Esophagus muscularis mucosa (tissue), 4 donors: Measurements from ENCODE around the gene LRFN2. TPM values are rescaled to one million over a fixed set of nuclear protein-coding genes. Genes with fewer than 3 reads are reported as not detected.

Experiments
- DNase-seq: peaks from one replicate; pipeline ENCODE4 v3.0.0-alpha.2; 2017; ENCODE audit errors: extremely low spot score
- H3K27ac ChIP-seq, 4 donors: fragments of 200-600 bp; sonication (generic); replicated peaks in 1 of 4; 1 replicate in 3 of 4; 2 replicates in 1 of 4; pipeline ENCODE4 v1.5.1; 2016 to 2019; ENCODE audit warnings: mild to moderate bottlenecking in 1 of 4
- H3K27me3 ChIP-seq, 4 donors: fragments of 200-600 bp; sonication (generic); one replicate each; pipeline versions ENCODE4 v1.5.1 to v1.6.0; 2016 to 2019
- H3K36me3 ChIP-seq, 4 donors: fragments of 200-600 bp; sonication (generic); one replicate each; pipeline ENCODE4 v1.5.1; 2016 to 2019
- H3K4me1 ChIP-seq, 4 donors: fragments of 200-600 bp; sonication (generic); one replicate each; pipeline ENCODE4 v1.5.1; 2016 to 2019
- H3K4me3 ChIP-seq, 4 donors: fragments of 200-600 bp; sonication (generic); 1 replicate in 2 of 4; 2 replicates in 2 of 4; pipeline ENCODE4 v1.5.1; 2016 to 2019; ENCODE audit warnings: mild to moderate bottlenecking in 4 of 4, moderate library complexity in 1 of 4
- H3K9me3 ChIP-seq, 4 donors: fragments of 200-600 bp; sonication (generic); 1 replicate in 3 of 4; 2 replicates in 1 of 4; pipeline ENCODE4 v1.5.1; 2016 to 2019
- CTCF ChIP-seq, 3 experiments: fragments of 200-600 bp in 2 of 3; fragments of 450-650 bp in 1 of 3; sonication (generic) in 2 of 3; IDR thresholded peaks; one replicate each; pipeline ENCODE4 v1.5.1; 2017 to 2019; ENCODE audit warnings: antibody characterized with exemption in 3 of 3, mild to moderate bottlenecking in 2 of 3, moderate library complexity in 1 of 3
- EP300 ChIP-seq: sonication (generic); formaldehyde crosslinking; IDR thresholded peaks from one replicate; pipeline ENCODE4 v1.6.1; 2017; ENCODE audit warnings: antibody characterized with exemption
- POLR2A ChIP-seq: fragments of 450-650 bp; IDR thresholded peaks from one replicate; pipeline ENCODE4 v1.6.1; 2017; ENCODE audit warnings: antibody characterized with exemption, moderate library complexity, mild to moderate bottlenecking, low read depth
- POLR2AphosphoS5 ChIP-seq, 2 donors: sonication (generic); formaldehyde crosslinking; IDR thresholded peaks; one replicate each; pipeline ENCODE4 v1.6.1; 2017; ENCODE audit warnings: antibody characterized with exemption in 2 of 2
- WGBS: methylation state at CpG from one replicate; pipeline ENCODE4 v1.1.5; 2018; 5-methylcytosine and 5-hydroxymethylcytosine counted together
- intact Hi-C: fragments of 100-400 bp; cut with DNase I; formaldehyde crosslinking; loops from one replicate; pipeline ENCODE4 v1.15.1; 2023
- total RNA-seq, 4 donors: library from RNA; depleted of rRNA; stranded (reverse); fragments of >200 nt; gene quantifications; one replicate each; pipeline versions ENCODE4 v1.1.0 to v1.2.1, GENCODE V29; 2016

LRFN2 gene
- total RNA-seq, 4 donors from 2014 or later, result 0.11 TPM; not detected in 3

GRCh38 chr6:40485300-40485699, 101.9 kb downstream of the LRFN2 start:
- WGBS, result 40% methylated on average over 2 of the region's 2 CpGs
- DNase-seq, result no peak
- Histone ChIP-seq H3K4me1 (peaks cover 0 to 4% (median 0%) of the 10 kb centered on the region in 4 donors), H3K9me3 (no peaks in the 10 kb centered on the region), H3K27me3 (peaks cover 0 to 3% (median 0%) of the 10 kb centered on the region in 4 donors), H3K36me3 (no peaks in the 10 kb centered on the region), H3K4me3 (no peak overlapping the region), H3K27ac (no peak overlapping the region)
- TF ChIP-seq CTCF (IDR thresholded peaks at IDR 0.05) (no peak), EP300 (no peak), POLR2AphosphoS5 (IDR thresholded peaks at IDR 0.05) (no peak), POLR2A (no peak)
- intact Hi-C loops, result no loop called here

GRCh38 chr6:40484066-40484465, 103.1 kb downstream of the LRFN2 start:
- intact Hi-C loops, result no loop called here
- no peak for TF ChIP-seq CTCF (IDR thresholded peaks at IDR 0.05)
- no peak for TF ChIP-seq POLR2A
- TF ChIP-seq POLR2AphosphoS5 (IDR thresholded peaks at IDR 0.05), result no peak
- no peak for TF ChIP-seq EP300
- Histone ChIP-seq H3K27me3 (peaks cover 0 to 3% (median 0%) of the 10 kb centered on the region in 4 donors), H3K27ac (no peak overlapping the region), H3K36me3 (no peaks in the 10 kb centered on the region), H3K4me1 (peaks cover 0 to 4% (median 0%) of the 10 kb centered on the region in 4 donors), H3K4me3 (no peak overlapping the region), H3K9me3 (no peaks in the 10 kb centered on the region)
- no peak for DNase-seq
- 76% methylated on average over 7 of the region's 7 CpGs for WGBS

- 86% methylated on average over 7 of the region's 7 CpGs for WGBS
- Histone ChIP-seq H3K9me3 (no peaks in the 10 kb centered on the region), H3K36me3 (no peaks in the 10 kb centered on the region), H3K4me1 (peaks cover 0 to 4% (median 0%) of the 10 kb centered on the region in 4 donors), H3K4me3 (no peak overlapping the region), H3K27me3 (peaks cover 0 to 7% (median 0%) of the 10 kb centered on the region in 4 donors), H3K27ac (no peak overlapping the region)
- TF ChIP-seq POLR2A (no peak), CTCF (IDR thresholded peaks at IDR 0.05) (no peak), POLR2AphosphoS5 (IDR thresholded peaks at IDR 0.05) (no peak), EP300 (no peak)
- no peak for DNase-seq
- intact Hi-C loops, result no loop called here
Measured at GRCh38 chr6:40482532-40482931, 104.6 kb downstream of the LRFN2 start.

- 96% methylated on average over 2 of the region's 2 CpGs for WGBS
- peaks cover 0 to 4% (median 0%) of the 10 kb centered on the region in 4 donors for H3K4me1 ChIP-seq
- peaks cover 0 to 7% (median 0%) of the 10 kb centered on the region in 4 donors for H3K27me3 ChIP-seq
- no peak overlapping the region for H3K27ac ChIP-seq
- no peaks in the 10 kb centered on the region for H3K9me3 ChIP-seq
- H3K4me3 ChIP-seq, result no peak overlapping the region
- no peaks in the 10 kb centered on the region for H3K36me3 ChIP-seq
- no peak for TF ChIP-seq POLR2A
- no peak for TF ChIP-seq CTCF (IDR thresholded peaks at IDR 0.05)
- no peak for TF ChIP-seq EP300
- no peak for TF ChIP-seq POLR2AphosphoS5 (IDR thresholded peaks at IDR 0.05)
- intact Hi-C loops, result no loop called here
- no peak for DNase-seq
Measured at GRCh38 chr6:40480678-40481077, 106.5 kb downstream of the LRFN2 start.

- Histone ChIP-seq H3K4me3 (no peak overlapping the region), H3K27me3 (peaks cover 0 to 7% (median 0%) of the 10 kb centered on the region in 4 donors), H3K4me1 (peaks cover 0 to 4% (median 0%) of the 10 kb centered on the region in 4 donors), H3K27ac (no peak overlapping the region), H3K9me3 (no peaks in the 10 kb centered on the region), H3K36me3 (no peaks in the 10 kb centered on the region)
- TF ChIP-seq POLR2AphosphoS5 (IDR thresholded peaks at IDR 0.05), result no peak
- TF ChIP-seq POLR2A, result no peak
- TF ChIP-seq CTCF (IDR thresholded peaks at IDR 0.05), result no peak
- TF ChIP-seq EP300, result no peak
- WGBS, result 71% methylated on average over 7 of the region's 7 CpGs
- no peak for DNase-seq
- intact Hi-C loops, result no loop called here
Measured at GRCh38 chr6:40479706-40480105, 107.5 kb downstream of the LRFN2 start.
